HepG2 (cell line): ENCODE measurements around the gene RNU11. TPM values are rescaled to one million over a fixed set of nuclear protein-coding genes. Genes with fewer than 3 reads are reported as not detected.

Experiments used
- ATAC-seq: fragments of 200-7000 bp; cut with Tn5 transposase; 3 replicates; pipeline ENCODE4 v1.9.1; 2020; ENCODE audit warnings: mild to moderate bottlenecking, moderate library complexity
- BruUV-seq: library from RNA; stranded (reverse); fragments of 400-500 nt; replicated peaks from 2 replicates; lab custom pipeline; 2021; lab: Mats Ljungman, UMichigan
- CTCF ChIA-PET: fragments of 300-600 bp; formaldehyde crosslinking; extraction: SDS; loops from one replicate; lab custom pipeline; 2021; ENCODE audit warnings: low total read pairs, inconsistent platforms, low intra/inter-chr PET ratio; lab: Yijun Ruan, JAX
- POLR2A ChIA-PET: fragments of 350-600 bp; sonication (Branson Sonifier 250); formaldehyde crosslinking; loops from one replicate; lab custom pipeline; 2020; ENCODE audit warnings: antibody characterized with exemption, inconsistent platforms; lab: Yijun Ruan, JAX
- DNase-seq: peaks from one replicate; pipeline ENCODE4 v3.0.0-alpha.2; 2015; ENCODE audit warnings: low spot score
- FAIRE-seq: peaks from 3 replicates; lab custom pipeline; 2011; peaks lifted over from hg19 to GRCh38; lab: Jason Lieb, UNC
- H2AFZ ChIP-seq: one replicate; pipeline ENCODE4 v1.6.1; 2011; ENCODE audit warnings: low read length, inconsistent platforms
- H3K27ac ChIP-seq: fragments of 300-600 bp; 3 replicates; pipeline ENCODE4 v1.8.0; 2011; ENCODE audit warnings: mixed run types, mild to moderate bottlenecking, mixed read lengths, low read length, inconsistent platforms; ENCODE audit not compliant: insufficient read depth; ENCODE audit errors: extremely low read length
- H3K27me3 ChIP-seq, 2 experiments: fragments of 200-600 bp in 1 of 2; 2 replicates in 1 of 2; 3 replicates in 1 of 2; pipeline versions ENCODE4 v1.6.0 to v1.8.0; 2011; ENCODE audit warnings: low read length in 2 of 2, mild to moderate bottlenecking in 2 of 2, moderate library complexity in 2 of 2, inconsistent platforms in 1 of 2; ENCODE audit not compliant: insufficient read depth in 2 of 2, control insufficient read depth in 1 of 2
- H3K36me3 ChIP-seq, 2 experiments: fragments of 200-600 bp in 1 of 2; replicated peaks in 1 of 2; 2 replicates in 1 of 2; 3 replicates in 1 of 2; pipeline versions ENCODE4 v1.5.1 to v1.8.0; 2011; ENCODE audit warnings: low read length in 2 of 2, inconsistent platforms in 1 of 2; ENCODE audit not compliant: insufficient read depth in 2 of 2, control insufficient read depth in 1 of 2
- H3K4me1 ChIP-seq: 2 replicates; pipeline ENCODE4 v1.5.1; 2012; ENCODE audit warnings: low read length, inconsistent platforms; ENCODE audit not compliant: insufficient read depth
- H3K4me2 ChIP-seq: 2 replicates; pipeline ENCODE4 v1.6.0; 2011; ENCODE audit warnings: low read depth, low read length, inconsistent platforms
- H3K4me3 ChIP-seq, 3 experiments: fragments of 200-600 bp in 1 of 3; sonication (generic), shearing (Covaris generic) in 1 of 3; replicated peaks in 1 of 3; 2 replicates each; pipeline ENCODE4 v1.5.1; 2011 to 2016; ENCODE audit warnings: low read length in 3 of 3, inconsistent platforms in 2 of 3, low read depth in 2 of 3, mild to moderate bottlenecking in 2 of 3, control low read depth in 1 of 3, mixed read lengths in 1 of 3; ENCODE audit not compliant: insufficient read depth in 1 of 3
- H3K79me2 ChIP-seq: one replicate; pipeline ENCODE4 v1.6.1; 2011; ENCODE audit warnings: low read length, inconsistent platforms; ENCODE audit not compliant: insufficient read depth
- H3K9ac ChIP-seq: 2 replicates; pipeline ENCODE4 v1.6.0; 2011; ENCODE audit warnings: mild to moderate bottlenecking, low read depth, low read length, inconsistent platforms; ENCODE audit not compliant: insufficient read depth
- H3K9me3 ChIP-seq: 2 replicates; pipeline ENCODE4 v1.5.1; 2012; ENCODE audit warnings: mild to moderate bottlenecking, low read length
- H4K20me1 ChIP-seq: 2 replicates; pipeline ENCODE4 v1.6.0; 2011; ENCODE audit warnings: inconsistent platforms, mild to moderate bottlenecking, low read length, moderate library complexity; ENCODE audit not compliant: insufficient read depth
- SRF ChIP-seq: IDR thresholded peaks from 2 replicates; pipeline ENCODE4 v1.6.1; 2011; ENCODE audit warnings: mild to moderate bottlenecking, low read depth, low read length, moderate library complexity
- ZNF138 ChIP-seq: sonication (generic); formaldehyde crosslinking; IDR thresholded peaks from 2 replicates; pipeline ENCODE4 v1.5.0; 2020; ENCODE audit warnings: mild to moderate bottlenecking, low read depth, missing genetic modification reagents
- WGBS: methylation state at CpG from one replicate; pipeline ENCODE4 v1.1.6; 2017; ENCODE audit warnings: low lambda C conversion rate; 5-methylcytosine and 5-hydroxymethylcytosine counted together
- in situ Hi-C: cut with HindIII; loops from 2 replicates; pipeline ENCODE4 v1.10.0; 2017; ENCODE audit warnings: low pct_unique_long_range_greater_than_20kb; ENCODE audit not compliant: extremely low pct_ligation_motif_present
- intact Hi-C: fragments of 100-400 bp; cut with micrococcal nuclease; formaldehyde crosslinking; loops from one replicate; pipeline ENCODE4 v1.10.0; 2022; ENCODE audit not compliant: unreplicated experiment
- polyA plus RNA-seq, 8 experiments: library from polyadenylated mRNA; depleted of rRNA in 3 of 8; stranded (reverse) in 7 of 8; unstranded in 1 of 8; fragments of >200 nt; fragmentation: Illumina TruSeq in 4 of 8; extraction: Trizol in 4 of 8; gene quantifications; 2 replicates each; pipeline versions ENCODE4 v1.2.1 to v1.2.3, GENCODE V29; 2011 to 2016; ENCODE audit warnings: low read depth in 4 of 8, missing spikeins in 1 of 8, mixed read lengths in 1 of 8; ENCODE audit not compliant: insufficient read depth in 1 of 8
- total RNA-seq, 5 experiments: library from RNA; depleted of rRNA; stranded (reverse); fragments of >200 nt; fragmentation: Illumina TruSeq; extraction: Trizol; gene quantifications; 2 replicates each; pipeline ENCODE4 v1.2.3, GENCODE V29; 2016; ENCODE audit warnings: low read depth in 1 of 5
- TF ChIP-seq, protein P1 (sequence below): fragments of 450-650 bp; IDR thresholded peaks from 2 replicates; pipeline ENCODE4 v1.6.1; 2016
- TF ChIP-seq, protein P2 (sequence below): sonication (generic); formaldehyde crosslinking; IDR thresholded peaks from 2 replicates; pipeline ENCODE4 v1.5.0; 2020; ENCODE audit warnings: mild to moderate bottlenecking, missing genetic modification reagents
- TF ChIP-seq, protein P3 (sequence below): sonication (generic); formaldehyde crosslinking; conservative IDR thresholded peaks from 2 replicates; pipeline ENCODE4 v1.4.0; 2020; ENCODE audit warnings: mild to moderate bottlenecking, missing genetic modification reagents, moderate library complexity

RNU11 gene
- total and polyA plus RNA-seq, 2 of the 13 experiments (the other 11 are each of a cell fraction or from before 2014, with no cell fraction given), result not detected

DNA sequence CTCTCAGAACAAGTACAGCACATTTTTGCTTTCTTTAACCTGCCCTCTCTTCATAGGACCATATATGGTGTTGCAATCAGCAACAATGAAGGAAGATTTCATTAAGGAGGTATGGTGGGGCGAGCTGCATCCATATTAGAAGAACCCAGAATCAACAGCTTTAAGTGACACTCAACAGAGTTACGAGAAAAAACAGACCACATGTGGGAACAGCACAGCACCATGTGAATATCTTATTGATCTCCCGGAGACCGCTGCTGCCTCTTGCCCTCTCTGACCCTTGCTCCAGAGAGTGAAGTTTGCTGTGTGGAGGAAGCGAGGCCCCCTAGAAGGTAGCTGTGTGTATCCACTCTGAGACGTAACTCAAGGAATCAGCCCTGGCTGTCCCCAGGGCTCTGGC, 43.4 kb upstream of the RNU11 start:
- POLR2A ChIA-PET, result interaction anchor here (0.6 to 2.0 kb wide), 2 partner anchors 23 to 24 kb away, joined by 3 to 7 read pairs; no protein-coding TSS in a partner anchor
- Histone ChIP-seq H3K9ac (no peak overlapping the region), H4K20me1 (no peaks in the 10 kb centered on the region), H3K9me3 (no peaks in the 10 kb centered on the region), H3K27me3 (no peaks in the 10 kb centered on the region), H3K4me1 (peaks cover 40% of the 10 kb centered on the region), H3K79me2 (no peaks in the 10 kb centered on the region), H3K4me2 (no peak overlapping the region), H3K27ac (no peak overlapping the region), H2AFZ (no peak overlapping the region), H3K4me3 (no peak overlapping the region), H3K36me3 (peaks cover 0 to 4% of the 10 kb centered on the region in 2 experiments; a peak in 2 of 5 replicates)
- intact Hi-C loops, result loop anchor here (5.0 kb wide), 1 partner anchor 248 kb away; no protein-coding TSS in a partner anchor
- FAIRE-seq, result no peak
- DNase-seq, result no peak
- CTCF ChIA-PET, result no interaction called here
- in situ Hi-C loops, result loop anchor here (5.0 to 25.0 kb wide), 2 partner anchors 88 to 193 kb away; no protein-coding TSS in a partner anchor
- BruUV-seq, result no TSS peak
- ATAC-seq, result no peak
- 70% methylated on average over 6 of the region's 6 CpGs for WGBS
- TF ChIP-seq, protein P1, sequence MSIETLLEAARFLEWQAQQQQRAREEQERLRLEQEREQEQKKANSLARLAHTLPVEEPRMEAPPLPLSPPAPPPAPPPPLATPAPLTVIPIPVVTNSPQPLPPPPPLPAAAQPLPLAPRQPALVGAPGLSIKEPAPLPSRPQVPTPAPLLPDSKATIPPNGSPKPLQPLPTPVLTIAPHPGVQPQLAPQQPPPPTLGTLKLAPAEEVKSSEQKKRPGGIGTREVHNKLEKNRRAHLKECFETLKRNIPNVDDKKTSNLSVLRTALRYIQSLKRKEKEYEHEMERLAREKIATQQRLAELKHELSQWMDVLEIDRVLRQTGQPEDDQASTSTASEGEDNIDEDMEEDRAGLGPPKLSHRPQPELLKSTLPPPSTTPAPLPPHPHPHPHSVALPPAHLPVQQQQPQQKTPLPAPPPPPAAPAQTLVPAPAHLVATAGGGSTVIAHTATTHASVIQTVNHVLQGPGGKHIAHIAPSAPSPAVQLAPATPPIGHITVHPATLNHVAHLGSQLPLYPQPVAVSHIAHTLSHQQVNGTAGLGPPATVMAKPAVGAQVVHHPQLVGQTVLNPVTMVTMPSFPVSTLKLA, result peak; percentile 65
- TF ChIP-seq, protein P2, sequence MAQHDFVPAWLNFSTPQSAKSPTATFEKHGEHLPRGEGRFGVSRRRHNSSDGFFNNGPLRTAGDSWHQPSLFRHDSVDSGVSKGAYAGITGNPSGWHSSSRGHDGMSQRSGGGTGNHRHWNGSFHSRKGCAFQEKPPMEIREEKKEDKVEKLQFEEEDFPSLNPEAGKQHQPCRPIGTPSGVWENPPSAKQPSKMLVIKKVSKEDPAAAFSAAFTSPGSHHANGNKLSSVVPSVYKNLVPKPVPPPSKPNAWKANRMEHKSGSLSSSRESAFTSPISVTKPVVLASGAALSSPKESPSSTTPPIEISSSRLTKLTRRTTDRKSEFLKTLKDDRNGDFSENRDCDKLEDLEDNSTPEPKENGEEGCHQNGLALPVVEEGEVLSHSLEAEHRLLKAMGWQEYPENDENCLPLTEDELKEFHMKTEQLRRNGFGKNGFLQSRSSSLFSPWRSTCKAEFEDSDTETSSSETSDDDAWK (CRISPR knock-in tag), result no peak

DNA sequence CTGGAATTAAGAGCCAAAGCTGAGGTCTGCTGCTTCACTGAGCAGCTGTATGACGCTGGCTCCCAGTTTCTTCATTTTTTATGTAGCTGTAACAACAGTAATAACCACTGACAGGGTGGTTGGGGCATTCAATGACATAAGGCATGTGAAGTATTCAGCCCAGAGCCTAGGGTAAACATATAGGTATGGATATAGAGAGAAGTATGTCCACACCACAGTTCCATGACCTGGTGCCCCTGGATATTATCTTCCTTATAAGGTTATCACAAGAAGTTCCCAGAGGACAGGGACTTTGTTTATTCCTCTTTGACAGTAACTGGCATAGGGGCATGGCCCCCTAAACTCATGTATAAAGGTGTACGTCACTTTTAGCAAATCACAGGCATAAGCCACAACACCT, 41.6 kb upstream of the RNU11 start:
- ATAC-seq, result peak; percentile 93
- TF ChIP-seq SRF (peak; percentile 51; the same call in 1 of the 2 replicates), ZNF138 (no peak)
- TF ChIP-seq, protein P3, sequence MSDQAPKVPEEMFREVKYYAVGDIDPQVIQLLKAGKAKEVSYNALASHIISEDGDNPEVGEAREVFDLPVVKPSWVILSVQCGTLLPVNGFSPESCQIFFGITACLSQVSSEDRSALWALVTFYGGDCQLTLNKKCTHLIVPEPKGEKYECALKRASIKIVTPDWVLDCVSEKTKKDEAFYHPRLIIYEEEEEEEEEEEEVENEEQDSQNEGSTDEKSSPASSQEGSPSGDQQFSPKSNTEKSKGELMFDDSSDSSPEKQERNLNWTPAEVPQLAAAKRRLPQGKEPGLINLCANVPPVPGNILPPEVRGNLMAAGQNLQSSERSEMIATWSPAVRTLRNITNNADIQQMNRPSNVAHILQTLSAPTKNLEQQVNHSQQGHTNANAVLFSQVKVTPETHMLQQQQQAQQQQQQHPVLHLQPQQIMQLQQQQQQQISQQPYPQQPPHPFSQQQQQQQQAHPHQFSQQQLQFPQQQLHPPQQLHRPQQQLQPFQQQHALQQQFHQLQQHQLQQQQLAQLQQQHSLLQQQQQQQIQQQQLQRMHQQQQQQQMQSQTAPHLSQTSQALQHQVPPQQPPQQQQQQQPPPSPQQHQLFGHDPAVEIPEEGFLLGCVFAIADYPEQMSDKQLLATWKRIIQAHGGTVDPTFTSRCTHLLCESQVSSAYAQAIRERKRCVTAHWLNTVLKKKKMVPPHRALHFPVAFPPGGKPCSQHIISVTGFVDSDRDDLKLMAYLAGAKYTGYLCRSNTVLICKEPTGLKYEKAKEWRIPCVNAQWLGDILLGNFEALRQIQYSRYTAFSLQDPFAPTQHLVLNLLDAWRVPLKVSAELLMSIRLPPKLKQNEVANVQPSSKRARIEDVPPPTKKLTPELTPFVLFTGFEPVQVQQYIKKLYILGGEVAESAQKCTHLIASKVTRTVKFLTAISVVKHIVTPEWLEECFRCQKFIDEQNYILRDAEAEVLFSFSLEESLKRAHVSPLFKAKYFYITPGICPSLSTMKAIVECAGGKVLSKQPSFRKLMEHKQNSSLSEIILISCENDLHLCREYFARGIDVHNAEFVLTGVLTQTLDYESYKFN (CRISPR knock-in tag), result 0 out of 2 replicates have a peak, but pooled peaks have one; percentile 20

More for the DNA sequence above, 41.6 kb upstream of the RNU11 start:
- 46% methylated on average over 2 of the region's 2 CpGs for WGBS
- Histone ChIP-seq H4K20me1 (no peaks in the 10 kb centered on the region), H3K36me3 (peaks cover 0 to 4% of the 10 kb centered on the region in 2 experiments; a peak in 2 of 5 replicates), H3K4me3 (no peak overlapping the region), H3K79me2 (no peaks in the 10 kb centered on the region), H3K27ac (peak overlapping the region; percentile 50), H3K4me1 (peaks cover 36% of the 10 kb centered on the region), H3K4me2 (peak overlapping the region; percentile 33; the same call in 1 of the 2 replicates), H3K9me3 (no peaks in the 10 kb centered on the region), H2AFZ (no peak overlapping the region), H3K27me3 (no peaks in the 10 kb centered on the region), H3K9ac (peak overlapping the region; percentile 10; the same call in 1 of the 2 replicates)
- CTCF ChIA-PET, result no interaction called here
- POLR2A ChIA-PET, result interaction anchor here (1.0 to 2.0 kb wide), 3 partner anchors 11 to 37 kb away, joined by 3 to 7 read pairs (median 3); partner anchors contain the start of gene TAF12
- intact Hi-C loops, result no loop called here
- in situ Hi-C loops, result loop anchor here (25.0 kb wide), 1 partner anchor 194 kb away; no protein-coding TSS in a partner anchor
- DNase-seq (peak; percentile 91), FAIRE-seq (no peak)
- no TSS peak for BruUV-seq
